NCI-H2227 treated with DMSO at 0.1 percent for 48 hours (cell line): ENCODE results near the gene LILRA1.
"Not testable (repeated sequence)": the region's sequence is repeated elsewhere in the genome, so short reads cannot be mapped to it uniquely, and the experiment has no call there.

Experiments used
- DNase-seq: peaks from one replicate; lab custom pipeline; 2025; lab: John Stamatoyannopoulos, UW

LILRA1 gene

GRCh38 chr19:54577334-54577733 is 16.1 kb upstream of the LILRA1 start:
- no peak for DNase-seq

- DNase-seq: not testable (repeated sequence)
These were observed 15.2 kb upstream of the LILRA1 start for GRCh38 chr19:54578268-54578667.

GRCh38 chr19:54586397-54586796 is 7.0 kb upstream of the LILRA1 start:
- no peak for DNase-seq

- DNase-seq: no peak
These were observed 6.4 kb upstream of the LILRA1 start for GRCh38 chr19:54587026-54587425.

- not testable (repeated sequence) for DNase-seq
These were observed 647 bp downstream of the LILRA1 start for GRCh38 chr19:54593931-54594626.

- DNase-seq: no peak
These were observed 1.3 kb downstream of the LILRA1 start for GRCh38 chr19:54594737-54595136.

- not testable (repeated sequence) for DNase-seq
These were observed 2.4 kb downstream of the LILRA1 start for GRCh38 chr19:54595680-54596436.

- DNase-seq: no peak
These were observed 6.8 kb downstream of the LILRA1 start for GRCh38 chr19:54600212-54600611.

- DNase-seq: no peak
These were observed 12.8 kb downstream of the LILRA1 start for GRCh38 chr19:54606230-54606629.

- no peak for DNase-seq
These were observed 13.7 kb downstream of the LILRA1 start for GRCh38 chr19:54606891-54607784.

GRCh38 chr19:54607785-54608150 is 14.3 kb downstream of the LILRA1 start:
- no peak for DNase-seq

- no peak for DNase-seq
These were observed 14.8 kb downstream of the LILRA1 start for GRCh38 chr19:54608205-54608604.

- DNase-seq: no peak
These were observed 15.4 kb downstream of the LILRA1 start for GRCh38 chr19:54608792-54609191.

- DNase-seq: no peak
These were observed 15.9 kb downstream of the LILRA1 start for GRCh38 chr19:54609356-54609791.

- no peak for DNase-seq
These were observed 19.0 kb downstream of the LILRA1 start for GRCh38 chr19:54612428-54612827.

GRCh38 chr19:54614726-54615125 is 21.3 kb downstream of the LILRA1 start:
- DNase-seq: no peak

- DNase-seq: no peak
These were observed 22.6 kb downstream of the LILRA1 start for GRCh38 chr19:54616057-54616456.

- DNase-seq: no peak
These were observed 23.6 kb downstream of the LILRA1 start for GRCh38 chr19:54616821-54617560.

GRCh38 chr19:54620464-54620863 is 27.0 kb downstream of the LILRA1 start:
- no peak for DNase-seq

- no peak for DNase-seq
These were observed 29.0 kb downstream of the LILRA1 start for GRCh38 chr19:54622431-54622830.

GRCh38 chr19:54624234-54624633 is 30.8 kb downstream of the LILRA1 start:
- not testable (repeated sequence) for DNase-seq
